K562 (cell line): ENCODE measurements around the gene FYB1. TPM values are rescaled to one million over a fixed set of nuclear protein-coding genes. Genes with fewer than 3 reads are reported as not detected.

Experiments used
- ATAC-seq: fragments of 200-7000 bp; cut with Tn5 transposase; 3 replicates; pipeline ENCODE4 v1.9.1; 2020; ENCODE audit warnings: moderate library complexity
- BruUV-seq: library from RNA; stranded (reverse); fragments of 400-500 nt; replicated peaks from 2 replicates; lab custom pipeline; 2021; lab: Mats Ljungman, UMichigan
- CTCF ChIA-PET: fragments of 300-600 bp; formaldehyde crosslinking; extraction: SDS; loops from one replicate; lab custom pipeline; 2021; ENCODE audit warnings: low intra/inter-chr PET ratio; lab: Yijun Ruan, JAX
- POLR2A ChIA-PET: fragments of 300-600, 350-650 bp; sonication (Branson Sonifier 250); formaldehyde crosslinking; extraction: SDS; loops from one replicate; lab custom pipeline; 2021; ENCODE audit warnings: antibody characterized with exemption, inconsistent platforms; lab: Yijun Ruan, JAX
- DNase-seq, 4 experiments: peaks; one replicate each; pipeline versions ENCODE4 v3.0.0 to v3.0.0-alpha.2; 2011 to 2018; ENCODE audit warnings: low spot score in 3 of 4, mixed read lengths in 3 of 4; ENCODE audit errors: extremely low read depth in 1 of 4
- FAIRE-seq: peaks from 2 replicates; lab custom pipeline; 2011; peaks lifted over from hg19 to GRCh38; lab: Jason Lieb, UNC
- H2AFZ ChIP-seq: 2 replicates; pipeline ENCODE4 v1.6.0; 2011; ENCODE audit warnings: low read depth, low read length, control low read depth, inconsistent platforms
- H3K27ac ChIP-seq: fragments of 200-600 bp; 3 replicates; pipeline ENCODE4 v1.8.0; 2011; ENCODE audit warnings: low read depth, mild to moderate bottlenecking, control low read depth, inconsistent platforms, low read length, moderate library complexity, mixed read lengths; ENCODE audit errors: extremely low read depth
- H3K27me3 ChIP-seq, 2 experiments: fragments of 300-600 bp in 1 of 2; 2 replicates in 1 of 2; 3 replicates in 1 of 2; pipeline versions ENCODE4 v1.6.0 to v1.8.0; 2011; ENCODE audit warnings: inconsistent platforms in 2 of 2, low read length in 2 of 2, mild to moderate bottlenecking in 1 of 2, mixed read lengths in 1 of 2, moderate library complexity in 1 of 2; ENCODE audit not compliant: control insufficient read depth in 2 of 2, insufficient read depth in 2 of 2
- H3K36me3 ChIP-seq: fragments of 300-600 bp; 3 replicates; pipeline ENCODE4 v1.8.0; 2011; ENCODE audit warnings: mild to moderate bottlenecking, low read length, inconsistent platforms; ENCODE audit not compliant: control insufficient read depth, insufficient read depth
- H3K4me1 ChIP-seq, 2 experiments: fragments of 200-600 bp in 1 of 2; replicated peaks in 1 of 2; 2 replicates in 1 of 2; 3 replicates in 1 of 2; pipeline versions ENCODE4 v1.5.1 to v1.8.0; 2011; ENCODE audit warnings: inconsistent platforms in 2 of 2, low read length in 2 of 2, mild to moderate bottlenecking in 1 of 2, mixed read lengths in 1 of 2, moderate library complexity in 1 of 2; ENCODE audit not compliant: control insufficient read depth in 2 of 2, insufficient read depth in 2 of 2
- H3K4me2 ChIP-seq: 2 replicates; pipeline ENCODE4 v1.6.1; 2011; ENCODE audit warnings: low read length, control low read depth, inconsistent platforms, mixed read lengths; ENCODE audit not compliant: insufficient read depth
- H3K4me3 ChIP-seq: fragments of 200-600 bp; sonication (generic), shearing (Covaris generic); 2 replicates; pipeline ENCODE4 v1.5.1; 2016; ENCODE audit warnings: control low read depth, inconsistent platforms
- H3K79me2 ChIP-seq: fragments of 200-600 bp; 3 replicates; pipeline ENCODE4 v1.8.0; 2011; ENCODE audit warnings: low read length, inconsistent platforms; ENCODE audit not compliant: control insufficient read depth, insufficient read depth
- H3K9ac ChIP-seq, 2 experiments: 2 replicates each; pipeline versions ENCODE4 v1.6.0 to v1.6.1; 2011; ENCODE audit warnings: low read depth in 2 of 2, low read length in 2 of 2, control low read depth in 1 of 2, inconsistent platforms in 1 of 2, mild to moderate bottlenecking in 1 of 2, mixed read lengths in 1 of 2; ENCODE audit not compliant: insufficient read depth in 1 of 2
- H3K9me1 ChIP-seq: one replicate; pipeline ENCODE4 v1.6.0; 2011; ENCODE audit warnings: inconsistent platforms, mild to moderate bottlenecking, low read length, moderate library complexity; ENCODE audit not compliant: control insufficient read depth, insufficient read depth
- H3K9me3 ChIP-seq: replicated peaks from 2 replicates; pipeline ENCODE4 v1.5.1; 2011; ENCODE audit warnings: low read depth, low read length, inconsistent platforms; ENCODE audit not compliant: control insufficient read depth, insufficient read depth
- H4K20me1 ChIP-seq: replicated peaks from 2 replicates; pipeline ENCODE4 v1.6.1; 2011; ENCODE audit warnings: low read length, inconsistent platforms, mixed read lengths; ENCODE audit not compliant: control insufficient read depth, insufficient read depth
- ZNF316 ChIP-seq: fragments of 450-650 bp; IDR thresholded peaks from 2 replicates; pipeline ENCODE4 v1.6.1; 2016
- WGBS: fragments of 100-300 bp; shearing (Covaris generic); methylation state at CpG from one replicate; pipeline ENCODE4 v1.1.6; 2016; ENCODE audit warnings: low coverage, mixed read lengths; ENCODE audit not compliant: insufficient coverage; ENCODE audit errors: missing lambda C conversion rate; 5-methylcytosine and 5-hydroxymethylcytosine counted together
- in situ Hi-C: fragments of 300-500 bp; cut with MboI; formaldehyde crosslinking; loops from 4 replicates; pipeline ENCODE4 v1.15.0; 2018; ENCODE audit warnings: inconsistent platforms, mixed read lengths
- intact Hi-C: fragments of 100-400 bp; cut with micrococcal nuclease; formaldehyde crosslinking; loops from 2 replicates; pipeline ENCODE4 v1.14.2; 2022
- polyA plus RNA-seq, 8 experiments: library from polyadenylated mRNA; depleted of rRNA in 4 of 8; stranded (reverse) in 5 of 8; unstranded in 3 of 8; fragments of >200 nt; fragmentation: Nextera tagmentation in 2 of 8; fragmentation: Illumina TruSeq in 1 of 8; extraction: Ambion mirVana in 2 of 8; extraction: Trizol in 1 of 8; gene quantifications; 2 replicates each; pipeline versions ENCODE4 v1.2.1 to v1.2.3, GENCODE V29; 2011 to 2014; ENCODE audit warnings: inconsistent platforms in 1 of 8, missing spikeins in 1 of 8
- total RNA-seq, 7 experiments: library from RNA; depleted of rRNA in 6 of 7; stranded (reverse); fragments of >200 nt in 6 of 7; fragmentation: Illumina TruSeq in 2 of 7; extraction: Trizol in 2 of 7; gene quantifications; 2 replicates each; pipeline versions ENCODE4 v1.2.1 to v1.2.3, GENCODE V29; 2011 to 2021; ENCODE audit warnings: low replicate concordance in 1 of 7
- TF ChIP-seq, protein P1 (sequence below): fragments of 450-650 bp; IDR thresholded peaks from 2 replicates; pipeline ENCODE4 v1.6.1; 2017; ENCODE audit warnings: mild to moderate bottlenecking, moderate library complexity

The FYB1 gene
- total and polyA plus RNA-seq, 9 of the 15 experiments (the other 6 are each of a cell fraction or from before 2014, with no cell fraction given), result 4.7 to 31.5 (median 9.7) TPM

GRCh38 chr5:39055768-39056398 lies 163.5 kb downstream of the FYB1 start:
- H3K9ac ChIP-seq, result no peak overlapping the region
- no peaks in the 10 kb centered on the region for H3K4me1 ChIP-seq
- H3K9me1 ChIP-seq, result no peaks in the 10 kb centered on the region
- peaks cover 86% of the 10 kb centered on the region for H3K79me2 ChIP-seq
- in situ Hi-C loops, result no loop called here
- TF ChIP-seq, protein P1, sequence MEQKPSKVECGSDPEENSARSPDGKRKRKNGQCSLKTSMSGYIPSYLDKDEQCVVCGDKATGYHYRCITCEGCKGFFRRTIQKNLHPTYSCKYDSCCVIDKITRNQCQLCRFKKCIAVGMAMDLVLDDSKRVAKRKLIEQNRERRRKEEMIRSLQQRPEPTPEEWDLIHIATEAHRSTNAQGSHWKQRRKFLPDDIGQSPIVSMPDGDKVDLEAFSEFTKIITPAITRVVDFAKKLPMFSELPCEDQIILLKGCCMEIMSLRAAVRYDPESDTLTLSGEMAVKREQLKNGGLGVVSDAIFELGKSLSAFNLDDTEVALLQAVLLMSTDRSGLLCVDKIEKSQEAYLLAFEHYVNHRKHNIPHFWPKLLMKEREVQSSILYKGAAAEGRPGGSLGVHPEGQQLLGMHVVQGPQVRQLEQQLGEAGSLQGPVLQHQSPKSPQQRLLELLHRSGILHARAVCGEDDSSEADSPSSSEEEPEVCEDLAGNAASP, result no peak
- TF ChIP-seq ZNF316, result peak; percentile 10; the same call in 1 of the 2 replicates
- TF ChIP-seq, all 486 proteins: peak for 1
- POLR2A ChIA-PET, result no interaction called here
- 89% methylated on average over 5 of the region's 5 CpGs for WGBS
- no peaks in the 10 kb centered on the region for H4K20me1 ChIP-seq
- peaks cover 9% of the 10 kb centered on the region; the same call in 1 of the 3 replicates for H3K36me3 ChIP-seq
- BruUV-seq, result no TSS peak
- H2AFZ ChIP-seq, result no peak overlapping the region
- ATAC-seq (no peak), FAIRE-seq (no peak), DNase-seq (no peak)
- no peaks in the 10 kb centered on the region for H3K27me3 ChIP-seq
- H3K4me3 ChIP-seq, result no peak overlapping the region
- H3K27ac ChIP-seq, result no peak overlapping the region
- no peaks in the 10 kb centered on the region for H3K9me3 ChIP-seq
- no peak overlapping the region for H3K4me2 ChIP-seq
- intact Hi-C loops, result no loop called here
- CTCF ChIA-PET, result no interaction called here

Other genes starting within 250 kb of the FYB1 start
- gene RICTOR, start 145.2 kb downstream of the FYB1 start, total RNA-seq (2014; rRNA removed), result 18.1 and 22.6 TPM in 2 replicates
- gene RICTOR, start 145.2 kb downstream of the FYB1 start, total RNA-seq (2014; rRNA removed; fragmentation: Illumina TruSeq; extraction: Trizol), result 37.6 and 47.4 TPM in 2 replicates
- 32.3 and 35.2 TPM in 2 replicates for gene RICTOR, start 145.2 kb downstream of the FYB1 start, total RNA-seq (2015; rRNA removed; fragmentation: Illumina TruSeq; extraction: Trizol)
- gene RICTOR, start 145.2 kb downstream of the FYB1 start, total RNA-seq (2021), result 41.0 and 43.2 TPM in 2 replicates
- 31.7 and 46.6 TPM in 2 replicates for gene RICTOR, start 145.2 kb downstream of the FYB1 start, polyA plus RNA-seq (2011; rRNA removed)
- gene RICTOR, start 145.2 kb downstream of the FYB1 start, polyA plus RNA-seq (2014; fragmentation: Illumina TruSeq; extraction: Trizol), result 18.8 and 19.7 TPM in 2 replicates
- 10 to 100 TPM; 13.9 to 15.9 TPM for gene RICTOR, start 145.2 kb downstream of the FYB1 start, polyA plus RNA-seq (2014; fragmentation: Nextera tagmentation; extraction: Ambion mirVana)
- gene RICTOR, start 145.2 kb downstream of the FYB1 start, polyA plus RNA-seq (2014; rRNA removed), result 14.2 and 17.0 TPM in 2 replicates
- gene C9, start 144.9 kb upstream of the FYB1 start, total RNA-seq (2014; rRNA removed), result not detected in 2 replicates
- gene C9, start 144.9 kb upstream of the FYB1 start, total RNA-seq (2014; rRNA removed; fragmentation: Illumina TruSeq; extraction: Trizol), result not detected in 2 replicates
- gene C9, start 144.9 kb upstream of the FYB1 start, total RNA-seq (2015; rRNA removed; fragmentation: Illumina TruSeq; extraction: Trizol), result not detected in 2 replicates
- gene C9, start 144.9 kb upstream of the FYB1 start, total RNA-seq (2021), result 0.38 and 0.51 TPM in 2 replicates
- gene C9, start 144.9 kb upstream of the FYB1 start, polyA plus RNA-seq (2011; rRNA removed), result not detected in 2 replicates
- not detected in 2 replicates for gene C9, start 144.9 kb upstream of the FYB1 start, polyA plus RNA-seq (2014; fragmentation: Illumina TruSeq; extraction: Trizol)
- gene C9, start 144.9 kb upstream of the FYB1 start, polyA plus RNA-seq (2014; fragmentation: Nextera tagmentation; extraction: Ambion mirVana), result under 1 TPM in 1 of 2 experiments, not detected in 1; 0.08 TPM
- gene C9, start 144.9 kb upstream of the FYB1 start, polyA plus RNA-seq (2014; rRNA removed), result not detected in 2 replicates
- gene DAB2, start 205.4 kb upstream of the FYB1 start, total RNA-seq (2014; rRNA removed), result 8.1 and 14.2 TPM in 2 replicates
- 17.2 and 20.4 TPM in 2 replicates for gene DAB2, start 205.4 kb upstream of the FYB1 start, total RNA-seq (2014; rRNA removed; fragmentation: Illumina TruSeq; extraction: Trizol)
- 9.9 and 10.5 TPM in 2 replicates for gene DAB2, start 205.4 kb upstream of the FYB1 start, total RNA-seq (2015; rRNA removed; fragmentation: Illumina TruSeq; extraction: Trizol)
- gene DAB2, start 205.4 kb upstream of the FYB1 start, total RNA-seq (2021), result 23.1 and 27.6 TPM in 2 replicates
- 3.2 and 6.6 TPM in 2 replicates for gene DAB2, start 205.4 kb upstream of the FYB1 start, polyA plus RNA-seq (2011; rRNA removed)
- 26.2 and 28.8 TPM in 2 replicates for gene DAB2, start 205.4 kb upstream of the FYB1 start, polyA plus RNA-seq (2014; fragmentation: Illumina TruSeq; extraction: Trizol)
- 10 to 100 TPM; 28.1 to 29.9 TPM for gene DAB2, start 205.4 kb upstream of the FYB1 start, polyA plus RNA-seq (2014; fragmentation: Nextera tagmentation; extraction: Ambion mirVana)
- gene DAB2, start 205.4 kb upstream of the FYB1 start, polyA plus RNA-seq (2014; rRNA removed), result 18.2 and 24.1 TPM in 2 replicates